Kidney epithelial cell (primary cell): Measurements from ENCODE around the gene OLFML2B. TPM values are rescaled to one million over a fixed set of nuclear protein-coding genes. Genes with fewer than 3 reads are reported as not detected.

Experiments
- DNase-seq: peaks from one replicate; pipeline ENCODE4 v3.0.0-alpha.2; 2010; ENCODE audit warnings: low read depth
- H3K27me3 ChIP-seq: 2 replicates; pipeline ENCODE4 v1.6.0; 2011; ENCODE audit warnings: low read length; ENCODE audit not compliant: control insufficient read depth, insufficient read depth
- H3K36me3 ChIP-seq: 2 replicates; pipeline ENCODE4 v1.5.1; 2011; ENCODE audit warnings: low read length; ENCODE audit not compliant: control insufficient read depth, insufficient read depth
- H3K4me3 ChIP-seq: 2 replicates; pipeline ENCODE4 v1.5.1; 2011; ENCODE audit warnings: low read depth, mild to moderate bottlenecking, control low read depth, low read length
- CTCF ChIP-seq: IDR thresholded peaks from 2 replicates; pipeline ENCODE4 v1.5.1; 2011; ENCODE audit warnings: mild to moderate bottlenecking, moderate library complexity, low read length, control low read depth, inconsistent platforms; ENCODE audit not compliant: insufficient read depth, poor library complexity, severe bottlenecking
- total RNA-seq: library from RNA; depleted of rRNA; stranded (reverse); fragments of >200 nt; gene quantifications from 2 replicates; pipeline ENCODE4 v1.2.3, GENCODE V29; 2015

Gene OLFML2B
- total RNA-seq, 1 donor from 2014 or later = 3.1 TPM

GRCh38 chr1:162011337-162012012 lies 12.2 kb downstream of the OLFML2B start:
- no peak for TF ChIP-seq CTCF
- no peak for DNase-seq
- Histone ChIP-seq H3K27me3 (no peaks in the 10 kb centered on the region), H3K4me3 (no peak overlapping the region), H3K36me3 (no peaks in the 10 kb centered on the region)

- TF ChIP-seq CTCF = no peak
- no peaks in the 10 kb centered on the region for H3K36me3 ChIP-seq
- no peaks in the 10 kb centered on the region for H3K27me3 ChIP-seq
- no peak for DNase-seq
- H3K4me3 ChIP-seq = no peak overlapping the region
These were observed 13.5 kb downstream of the OLFML2B start for GRCh38 chr1:162010175-162010506.

GRCh38 chr1:162009501-162010174 lies 14.0 kb downstream of the OLFML2B start:
- DNase-seq = no peak
- no peak for TF ChIP-seq CTCF
- H3K4me3 ChIP-seq = no peak overlapping the region
- no peaks in the 10 kb centered on the region for H3K27me3 ChIP-seq
- H3K36me3 ChIP-seq = no peaks in the 10 kb centered on the region

GRCh38 chr1:162008799-162009198 lies 14.9 kb downstream of the OLFML2B start:
- no peak for DNase-seq
- no peaks in the 10 kb centered on the region for H3K27me3 ChIP-seq
- TF ChIP-seq CTCF = no peak
- no peak overlapping the region for H3K4me3 ChIP-seq
- no peaks in the 10 kb centered on the region for H3K36me3 ChIP-seq

- no peak for DNase-seq
- H3K27me3 ChIP-seq = no peaks in the 10 kb centered on the region
- no peaks in the 10 kb centered on the region for H3K36me3 ChIP-seq
- no peak overlapping the region for H3K4me3 ChIP-seq
- no peak for TF ChIP-seq CTCF
These were observed 16.2 kb downstream of the OLFML2B start for GRCh38 chr1:162007466-162007865.

GRCh38 chr1:162006081-162006480 lies 17.6 kb downstream of the OLFML2B start:
- no peak for DNase-seq
- Histone ChIP-seq H3K4me3 (no peak overlapping the region), H3K27me3 (no peaks in the 10 kb centered on the region), H3K36me3 (no peaks in the 10 kb centered on the region)
- no peak for TF ChIP-seq CTCF
